RWPE2 (cell line): ENCODE measurements around the gene GTF2F2.

Experiments used
- ATAC-seq: fragments of 200-7000 bp; cut with Tn5 transposase; 3 replicates; pipeline ENCODE4 v1.9.1; 2021; ENCODE audit warnings: low read depth
- DNase-seq: peaks from one replicate; pipeline ENCODE4 v3.0.0-alpha.2; 2020; ENCODE audit warnings: low spot score
- H3K27ac ChIP-seq: fragments of 450-650 bp; 2 replicates; pipeline ENCODE4 v1.5.1; 2017; ENCODE audit warnings: mild to moderate bottlenecking; ENCODE audit not compliant: poor library complexity, severe bottlenecking
- H3K27me3 ChIP-seq: fragments of 250-450 bp; sonication (Bioruptor Pico); 2 replicates; pipeline ENCODE4 v1.5.1; 2021; ENCODE audit warnings: mild to moderate bottlenecking, moderate library complexity; ENCODE audit not compliant: insufficient read depth, poor library complexity, severe bottlenecking
- H3K36me3 ChIP-seq: fragments of 250-450 bp; sonication (Bioruptor Pico); 2 replicates; pipeline ENCODE4 v1.5.1; 2020; ENCODE audit warnings: low read depth, mild to moderate bottlenecking, moderate library complexity
- H3K4me1 ChIP-seq: fragments of 250-450 bp; sonication (Bioruptor Pico); 2 replicates; pipeline ENCODE4 v1.5.1; 2021; ENCODE audit warnings: mild to moderate bottlenecking, moderate library complexity; ENCODE audit not compliant: insufficient read depth, poor library complexity, severe bottlenecking
- H3K4me3 ChIP-seq: fragments of 250-450 bp; sonication (Bioruptor Pico); 2 replicates; pipeline ENCODE4 v1.5.1; 2021; ENCODE audit warnings: mild to moderate bottlenecking, moderate library complexity; ENCODE audit not compliant: severe bottlenecking
- H3K9me3 ChIP-seq: fragments of 250-450 bp; sonication (Bioruptor Pico); 2 replicates; pipeline ENCODE4 v1.5.1; 2021; ENCODE audit warnings: mild to moderate bottlenecking, moderate library complexity; ENCODE audit not compliant: severe bottlenecking
- TF ChIP-seq, protein P1 (sequence below): fragments of 450-650 bp; IDR thresholded peaks from one replicate; pipeline ENCODE4 v1.5.1; 2017; ENCODE audit warnings: mild to moderate bottlenecking, moderate library complexity; ENCODE audit not compliant: poor library complexity, severe bottlenecking

GTF2F2 gene

DNA sequence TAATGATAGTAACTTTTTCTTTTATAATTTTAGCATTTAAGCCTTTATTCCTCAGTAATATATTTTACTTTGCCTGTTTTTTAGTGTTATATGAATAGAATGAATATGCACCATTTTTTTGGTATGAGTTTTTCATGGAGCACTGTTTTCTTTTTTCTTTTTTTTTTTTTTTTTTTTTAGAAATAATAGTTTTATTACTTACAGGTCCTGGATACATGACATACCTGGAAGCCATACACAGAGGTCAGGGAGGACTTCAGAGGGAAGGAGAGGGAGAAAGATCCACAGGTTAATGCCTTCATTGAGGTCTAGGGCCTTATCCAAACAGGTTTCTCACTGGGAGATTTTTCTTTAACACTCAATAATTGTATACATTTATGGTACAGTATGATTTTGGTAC is 54.2 kb downstream of the GTF2F2 start:
- no peak for DNase-seq
- Histone ChIP-seq H3K27me3 (no peaks in the 10 kb centered on the region), H3K9me3 (no peaks in the 10 kb centered on the region), H3K27ac (no peak overlapping the region), H3K4me3 (no peak overlapping the region), H3K4me1 (peaks cover 23% of the 10 kb centered on the region), H3K36me3 (peaks cover 29% of the 10 kb centered on the region)
- no peak for ATAC-seq
- TF ChIP-seq, protein P1, sequence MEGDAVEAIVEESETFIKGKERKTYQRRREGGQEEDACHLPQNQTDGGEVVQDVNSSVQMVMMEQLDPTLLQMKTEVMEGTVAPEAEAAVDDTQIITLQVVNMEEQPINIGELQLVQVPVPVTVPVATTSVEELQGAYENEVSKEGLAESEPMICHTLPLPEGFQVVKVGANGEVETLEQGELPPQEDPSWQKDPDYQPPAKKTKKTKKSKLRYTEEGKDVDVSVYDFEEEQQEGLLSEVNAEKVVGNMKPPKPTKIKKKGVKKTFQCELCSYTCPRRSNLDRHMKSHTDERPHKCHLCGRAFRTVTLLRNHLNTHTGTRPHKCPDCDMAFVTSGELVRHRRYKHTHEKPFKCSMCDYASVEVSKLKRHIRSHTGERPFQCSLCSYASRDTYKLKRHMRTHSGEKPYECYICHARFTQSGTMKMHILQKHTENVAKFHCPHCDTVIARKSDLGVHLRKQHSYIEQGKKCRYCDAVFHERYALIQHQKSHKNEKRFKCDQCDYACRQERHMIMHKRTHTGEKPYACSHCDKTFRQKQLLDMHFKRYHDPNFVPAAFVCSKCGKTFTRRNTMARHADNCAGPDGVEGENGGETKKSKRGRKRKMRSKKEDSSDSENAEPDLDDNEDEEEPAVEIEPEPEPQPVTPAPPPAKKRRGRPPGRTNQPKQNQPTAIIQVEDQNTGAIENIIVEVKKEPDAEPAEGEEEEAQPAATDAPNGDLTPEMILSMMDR, result no peak

GRCh38 chr13:45178349-45179162 is 58.2 kb downstream of the GTF2F2 start:
- H3K36me3 ChIP-seq, result peaks cover 23% of the 10 kb centered on the region
- H3K4me1 ChIP-seq, result peaks cover 50% of the 10 kb centered on the region
- TF ChIP-seq, protein P1, result no peak
- no peak for DNase-seq
- peak; percentile 33; the same call in 2 of the 3 replicates for ATAC-seq
- H3K9me3 ChIP-seq, result no peaks in the 10 kb centered on the region
- no peak overlapping the region for H3K27ac ChIP-seq
- no peaks in the 10 kb centered on the region for H3K27me3 ChIP-seq
- no peak overlapping the region for H3K4me3 ChIP-seq

- Histone ChIP-seq H3K4me3 (no peak overlapping the region), H3K4me1 (peaks cover 50% of the 10 kb centered on the region), H3K36me3 (peaks cover 17% of the 10 kb centered on the region), H3K9me3 (no peaks in the 10 kb centered on the region), H3K27me3 (no peaks in the 10 kb centered on the region), H3K27ac (no peak overlapping the region)
- no peak for DNase-seq
- ATAC-seq, result no peak
- TF ChIP-seq, protein P1, result no peak
These were observed 59.1 kb downstream of the GTF2F2 start for GRCh38 chr13:45179428-45179827.

GRCh38 chr13:45180303-45180702 is 60.0 kb downstream of the GTF2F2 start:
- no peak for DNase-seq
- TF ChIP-seq, protein P1, result no peak
- H3K4me3 ChIP-seq, result no peak overlapping the region
- H3K36me3 ChIP-seq, result peaks cover 16% of the 10 kb centered on the region
- no peaks in the 10 kb centered on the region for H3K27me3 ChIP-seq
- no peaks in the 10 kb centered on the region for H3K9me3 ChIP-seq
- no peak for ATAC-seq
- H3K27ac ChIP-seq, result peak overlapping the region; percentile 14
- H3K4me1 ChIP-seq, result peaks cover 50% of the 10 kb centered on the region
